HEK293 (cell line): ENCODE data around the gene PDGFB.

Source experiments
- CTCF ChIA-PET: fragments of 350-600 bp; formaldehyde crosslinking; extraction: SDS; loops from one replicate; lab custom pipeline; 2021; ENCODE audit warnings: antibody characterized with exemption; lab: Yijun Ruan, JAX
- POLR2A ChIA-PET: fragments of 300-600 bp; formaldehyde crosslinking; extraction: SDS; loops from one replicate; lab custom pipeline; 2020; ENCODE audit warnings: antibody characterized with exemption, inconsistent platforms; lab: Yijun Ruan, JAX
- H3K27ac ChIP-seq: fragments of 200-500 bp; sonication (Bioruptor generic); 2 replicates; pipeline ENCODE4 v1.5.1; 2014; ENCODE audit warnings: low read depth, low read length, control low read depth, inconsistent platforms; ENCODE audit errors: extremely low read depth
- H3K36me3 ChIP-seq, 2 experiments: fragments of 200-500 bp in 1 of 2; sonication (Bioruptor generic) in 1 of 2; 1 replicate in 1 of 2; 2 replicates in 1 of 2; pipeline ENCODE4 v1.5.1; 2014 to 2017; ENCODE audit warnings: inconsistent platforms in 2 of 2, low read length in 2 of 2; ENCODE audit not compliant: control insufficient read depth in 2 of 2, insufficient read depth in 1 of 2
- H3K4me1 ChIP-seq: fragments of 200-500 bp; sonication (Bioruptor generic); 2 replicates; pipeline ENCODE4 v1.5.1; 2014; ENCODE audit warnings: mild to moderate bottlenecking, low read length, inconsistent platforms; ENCODE audit not compliant: control insufficient read depth, insufficient read depth
- H3K4me3 ChIP-seq: 2 replicates; pipeline ENCODE4 v1.5.1; 2011; ENCODE audit warnings: low read depth, mild to moderate bottlenecking, control low read depth, low read length, moderate library complexity
- H3K9me3 ChIP-seq: fragments of 200-500 bp; sonication (Bioruptor generic); 2 replicates; pipeline ENCODE4 v1.5.1; 2014; ENCODE audit warnings: low read depth, low read length, inconsistent platforms; ENCODE audit not compliant: control insufficient read depth, insufficient read depth
- BCL11B ChIP-seq: fragments of 450-650 bp; formaldehyde crosslinking; IDR thresholded peaks from 2 replicates; pipeline ENCODE4 v1.5.1; 2016; ENCODE audit warnings: low read depth, missing biosample characterization, missing genetic modification characterization
- KLF8 ChIP-seq: fragments of 450-650 bp; formaldehyde crosslinking; IDR thresholded peaks from 2 replicates; pipeline ENCODE4 v1.5.1; 2016; ENCODE audit warnings: missing biosample characterization, missing genetic modification characterization
- PRDM1 ChIP-seq: fragments of 450-650 bp; formaldehyde crosslinking; IDR thresholded peaks from 2 replicates; pipeline ENCODE4; 2016; ENCODE audit warnings: missing biosample characterization, missing genetic modification characterization
- SCRT1 ChIP-seq: fragments of 450-650 bp; formaldehyde crosslinking; IDR thresholded peaks from 2 replicates; pipeline ENCODE4 v1.5.1; 2016; ENCODE audit warnings: missing biosample characterization, missing genetic modification characterization, borderline replicate concordance
- ZBTB1 ChIP-seq: fragments of 450-650 bp; formaldehyde crosslinking; IDR thresholded peaks from 2 replicates; pipeline ENCODE4 v1.5.1; 2016; ENCODE audit warnings: missing biosample characterization, missing genetic modification characterization
- ZBTB48 ChIP-seq: fragments of 450-650 bp; formaldehyde crosslinking; IDR thresholded peaks from 2 replicates; pipeline ENCODE4 v1.5.1; 2016; ENCODE audit warnings: missing biosample characterization, missing genetic modification characterization
- ZBTB49 ChIP-seq: fragments of 450-650 bp; formaldehyde crosslinking; IDR thresholded peaks from 2 replicates; pipeline ENCODE4 v1.5.1; 2016; ENCODE audit warnings: missing biosample characterization, missing genetic modification characterization, low read depth
- ZNF169 ChIP-seq: fragments of 450-650 bp; formaldehyde crosslinking; IDR thresholded peaks from 2 replicates; pipeline ENCODE4 v1.5.1; 2016; ENCODE audit warnings: missing biosample characterization, missing genetic modification characterization
- ZNF174 ChIP-seq: fragments of 450-650 bp; formaldehyde crosslinking; IDR thresholded peaks from 2 replicates; pipeline ENCODE4 v1.5.0; 2017; ENCODE audit warnings: missing biosample characterization, mild to moderate bottlenecking, missing genetic modification characterization
- ZNF24 ChIP-seq: fragments of 450-650 bp; formaldehyde crosslinking; IDR thresholded peaks from 2 replicates; pipeline ENCODE4 v1.5.1; 2016; ENCODE audit warnings: missing biosample characterization, missing genetic modification characterization
- ZNF266 ChIP-seq: fragments of 450-650 bp; formaldehyde crosslinking; IDR thresholded peaks from 2 replicates; pipeline ENCODE4 v1.5.1; 2016; ENCODE audit warnings: missing biosample characterization, missing genetic modification characterization, low read depth
- ZNF354C ChIP-seq: fragments of 450-650 bp; formaldehyde crosslinking; IDR thresholded peaks from 2 replicates; pipeline ENCODE4 v1.5.1; 2016; ENCODE audit warnings: missing biosample characterization, missing genetic modification characterization, low read depth, borderline replicate concordance
- ZNF362 ChIP-seq: fragments of 450-650 bp; formaldehyde crosslinking; IDR thresholded peaks from 2 replicates; pipeline ENCODE4 v1.5.1; 2016; ENCODE audit warnings: missing biosample characterization, missing genetic modification characterization
- ZNF398 ChIP-seq: fragments of 450-650 bp; formaldehyde crosslinking; IDR thresholded peaks from 2 replicates; pipeline ENCODE4 v1.5.1; 2017; ENCODE audit warnings: missing biosample characterization, missing genetic modification characterization
- ZNF423 ChIP-seq: fragments of 450-650 bp; formaldehyde crosslinking; IDR thresholded peaks from 2 replicates; pipeline ENCODE4 v1.5.1; 2016; ENCODE audit warnings: missing biosample characterization, missing genetic modification characterization
- ZNF433 ChIP-seq: fragments of 450-650 bp; formaldehyde crosslinking; IDR thresholded peaks from 2 replicates; pipeline ENCODE4 v1.5.1; 2016; ENCODE audit warnings: missing biosample characterization, missing genetic modification characterization, low read depth
- ZNF518A ChIP-seq: fragments of 450-650 bp; formaldehyde crosslinking; conservative IDR thresholded peaks from 2 replicates; pipeline ENCODE4 v1.5.1; 2016; ENCODE audit warnings: low read depth, missing biosample characterization, missing genetic modification characterization
- ZNF548 ChIP-seq: fragments of 450-650 bp; formaldehyde crosslinking; IDR thresholded peaks from 2 replicates; pipeline ENCODE4 v1.5.1; 2016; ENCODE audit warnings: missing biosample characterization, missing genetic modification characterization
- ZNF596 ChIP-seq: fragments of 450-650 bp; IDR thresholded peaks from 2 replicates; pipeline ENCODE4 v1.5.0; 2018; ENCODE audit warnings: missing biosample characterization, mild to moderate bottlenecking, missing genetic modification characterization, moderate library complexity
- ZNF660 ChIP-seq: fragments of 450-650 bp; IDR thresholded peaks from 2 replicates; pipeline ENCODE4 v1.5.1; 2018; ENCODE audit warnings: missing biosample characterization, mild to moderate bottlenecking, missing genetic modification characterization
- ZNF664 ChIP-seq: fragments of 450-650 bp; formaldehyde crosslinking; IDR thresholded peaks from 2 replicates; pipeline ENCODE4 v1.5.1; 2016; ENCODE audit warnings: missing biosample characterization, missing genetic modification characterization
- ZNF792 ChIP-seq: fragments of 450-650 bp; formaldehyde crosslinking; IDR thresholded peaks from 2 replicates; pipeline ENCODE4 v1.5.1; 2016; ENCODE audit warnings: missing biosample characterization, missing genetic modification characterization
- ZNF830 ChIP-seq: fragments of 450-650 bp; IDR thresholded peaks from 2 replicates; pipeline ENCODE4 v1.5.0; 2018; ENCODE audit warnings: missing biosample characterization, missing genetic modification characterization, low read depth, mild to moderate bottlenecking, moderate library complexity

PDGFB gene

GRCh38 chr22:39236321-39237317, 8.2 kb downstream of the PDGFB start:
- no peaks in the 10 kb centered on the region for H3K9me3 ChIP-seq
- peaks cover 27% of the 10 kb centered on the region for H3K4me1 ChIP-seq
- no peak overlapping the region for H3K4me3 ChIP-seq
- ChIA-PET CTCF (interaction anchor here (0.7 to 1.7 kb wide), 4 partner anchors 17 to 71 kb away, joined by 4 to 6 read pairs (median 5); no protein-coding TSS in a partner anchor), POLR2A (interaction anchor here (0.5 to 2.5 kb wide), 10 partner anchors 8 to 283 kb away, joined by 3 to 16 read pairs (median 4); partner anchors contain the start of genes ATF4, PDGFB and TAB1)
- H3K36me3 ChIP-seq = no peaks in the 10 kb centered on the region
- peak overlapping the region; percentile 42; the same call in 1 of the 2 replicates for H3K27ac ChIP-seq
- TF ChIP-seq ZNF548 = no peak
- TF ChIP-seq ZNF792 (tag by site-specific recombination) = peak; percentile 69; the same call in 1 of the 2 replicates
- TF ChIP-seq KLF8 (tag by site-specific recombination) = peak; percentile 86
- TF ChIP-seq PRDM1 = no peak
- peak; percentile 71 for TF ChIP-seq ZBTB48 (tag by site-specific recombination)
- TF ChIP-seq ZNF24 = peak; percentile 87; the same call in 1 of the 2 replicates
- no peak for TF ChIP-seq ZNF169
- peak; percentile 72; the same call in 1 of the 2 replicates for TF ChIP-seq ZNF423 (tag by site-specific recombination)
- TF ChIP-seq ZNF174 (tag by site-specific recombination) = no peak
- TF ChIP-seq ZNF660 = peak; percentile 96
- no peak for TF ChIP-seq ZNF354C
- TF ChIP-seq ZBTB1 (tag by site-specific recombination) = no peak; the same call in 1 of the 2 replicates
- no peak for TF ChIP-seq ZNF266 (tag by site-specific recombination)
- no peak for TF ChIP-seq ZNF596 (tag by site-specific recombination)
- TF ChIP-seq ZNF398 = 0 out of 2 replicates have a peak, but pooled peaks have one; percentile 23
- no peak for TF ChIP-seq SCRT1 (tag by site-specific recombination)
- no peak for TF ChIP-seq ZNF664 (tag by site-specific recombination)
- TF ChIP-seq ZNF433 = no peak
- no peak for TF ChIP-seq ZNF362 (tag by site-specific recombination)
- no peak for TF ChIP-seq ZBTB49 (tag by site-specific recombination)
- TF ChIP-seq ZNF830 (tag by site-specific recombination) = no peak
- no peak for TF ChIP-seq ZNF518A
- TF ChIP-seq BCL11B (tag by site-specific recombination) = no peak
